MCF 10A (cell line): ENCODE measurements around the gene HNRNPH1. TPM values are rescaled to one million over a fixed set of nuclear protein-coding genes. Genes with fewer than 3 reads are reported as not detected.
"Not testable (repeated sequence)": the region's sequence is repeated elsewhere in the genome, so short reads cannot be mapped to it uniquely, and the experiment has no call there.

Experiments used
- BruUV-seq: library from RNA; stranded (reverse); fragments of 400-500 nt; replicated peaks from 2 replicates; lab custom pipeline; 2021; lab: Mats Ljungman, UMichigan
- CTCF ChIA-PET: fragments of 300-600 bp; sonication (Branson Sonifier 250); formaldehyde crosslinking; extraction: SDS; loops from one replicate; lab custom pipeline; 2021; ENCODE audit warnings: antibody characterized with exemption, inconsistent platforms; lab: Yijun Ruan, JAX
- POLR2A ChIA-PET: fragments of 300-600, 350-650 bp; sonication (Branson Sonifier 250); formaldehyde crosslinking; extraction: SDS; loops from one replicate; lab custom pipeline; 2020; ENCODE audit warnings: antibody characterized with exemption, inconsistent platforms; lab: Yijun Ruan, JAX
- DNase-seq: peaks from one replicate; pipeline ENCODE4 v3.0.0-alpha.2; 2018; ENCODE audit not compliant: unreplicated experiment
- H3K27ac Mint-ChIP-seq: one replicate; pipeline ENCODE4 v1.8.0; 2022; ENCODE audit warnings: mild to moderate bottlenecking, low read depth, mixed read lengths; ENCODE audit not compliant: unreplicated experiment
- H3K27me3 Mint-ChIP-seq: one replicate; pipeline ENCODE4 v1.8.0; 2022; ENCODE audit warnings: mixed read lengths; ENCODE audit not compliant: insufficient read depth, unreplicated experiment
- H3K36me3 Mint-ChIP-seq: one replicate; pipeline ENCODE4 v1.8.0; 2022; ENCODE audit warnings: mild to moderate bottlenecking, moderate library complexity, mixed read lengths; ENCODE audit not compliant: insufficient read depth, unreplicated experiment
- H3K4me1 Mint-ChIP-seq: one replicate; pipeline ENCODE4 v1.8.0; 2022; ENCODE audit warnings: mixed read lengths; ENCODE audit not compliant: insufficient read depth, unreplicated experiment
- H3K4me3 Mint-ChIP-seq: one replicate; pipeline ENCODE4 v1.8.0; 2022; ENCODE audit warnings: mild to moderate bottlenecking, moderate library complexity, mixed read lengths; ENCODE audit not compliant: unreplicated experiment
- H3K9me3 Mint-ChIP-seq: one replicate; pipeline ENCODE4 v1.8.0; 2022; ENCODE audit warnings: mixed read lengths; ENCODE audit not compliant: unreplicated experiment
- intact Hi-C: fragments of 100-400 bp; cut with micrococcal nuclease; formaldehyde crosslinking; loops from 2 replicates; pipeline ENCODE4 v1.14.1; 2022
- total RNA-seq: library from RNA; stranded (reverse); gene quantifications from 2 replicates; pipeline ENCODE4 v1.2.3, GENCODE V29; 2022
- TF ChIP-seq, protein P1 (sequence below): fragments of 200-600 bp; IDR thresholded peaks from one replicate; pipeline ENCODE4 v1.8.0; 2022; ENCODE audit warnings: antibody characterized with exemption, mild to moderate bottlenecking; ENCODE audit not compliant: unreplicated experiment

The HNRNPH1 gene
- total RNA-seq, 1 experiment from 2014 or later, result 907 TPM

DNA sequence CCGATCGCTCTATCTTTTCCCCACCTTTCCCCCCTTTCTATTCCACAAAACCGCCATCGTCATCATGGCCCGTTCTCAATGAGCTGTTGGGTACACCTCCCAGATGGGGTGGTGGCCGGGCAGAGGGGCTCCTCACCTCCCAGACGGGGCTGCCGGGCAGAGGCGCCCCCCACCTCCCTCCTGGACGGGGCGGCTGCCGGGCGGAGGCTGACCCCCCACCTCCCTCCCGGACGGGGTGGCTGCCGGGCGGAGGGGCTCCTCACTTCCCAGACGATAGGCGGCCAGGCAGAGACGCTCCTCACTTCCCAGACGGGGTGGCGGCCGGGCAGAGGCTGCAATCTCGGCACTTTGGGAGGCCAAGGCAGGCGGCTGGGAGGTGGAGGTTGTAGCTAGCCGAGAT, 26.8 kb upstream of the HNRNPH1 start:
- H3K9me3 Mint-ChIP-seq, H3K27me3 Mint-ChIP-seq, intact Hi-C loops, BruUV-seq, POLR2A ChIA-PET, CTCF ChIA-PET, H3K4me3 Mint-ChIP-seq, H3K36me3 Mint-ChIP-seq, H3K4me1 Mint-ChIP-seq, H3K27ac Mint-ChIP-seq, DNase-seq: not testable (repeated sequence)

- H3K4me3 Mint-ChIP-seq, intact Hi-C loops, BruUV-seq, POLR2A ChIA-PET, H3K27ac Mint-ChIP-seq, DNase-seq, H3K4me1 Mint-ChIP-seq, H3K36me3 Mint-ChIP-seq, H3K9me3 Mint-ChIP-seq: not testable (repeated sequence)
- CTCF ChIA-PET, result interaction anchor here (0.6 kb wide), 1 partner anchor 1405 kb away, joined by 3 read pairs; no protein-coding TSS in a partner anchor
- peaks cover 15% of the 10 kb centered on the region for H3K27me3 Mint-ChIP-seq
Observed at GRCh38 chr5:179649166-179649703, 25.8 kb upstream of the HNRNPH1 start.

- no peak overlapping the region for H3K4me3 Mint-ChIP-seq
- no peak overlapping the region for H3K27ac Mint-ChIP-seq
- no peaks in the 10 kb centered on the region for H3K4me1 Mint-ChIP-seq
- no peaks in the 10 kb centered on the region for H3K9me3 Mint-ChIP-seq
- DNase-seq, result no peak
- TF ChIP-seq, protein P1, sequence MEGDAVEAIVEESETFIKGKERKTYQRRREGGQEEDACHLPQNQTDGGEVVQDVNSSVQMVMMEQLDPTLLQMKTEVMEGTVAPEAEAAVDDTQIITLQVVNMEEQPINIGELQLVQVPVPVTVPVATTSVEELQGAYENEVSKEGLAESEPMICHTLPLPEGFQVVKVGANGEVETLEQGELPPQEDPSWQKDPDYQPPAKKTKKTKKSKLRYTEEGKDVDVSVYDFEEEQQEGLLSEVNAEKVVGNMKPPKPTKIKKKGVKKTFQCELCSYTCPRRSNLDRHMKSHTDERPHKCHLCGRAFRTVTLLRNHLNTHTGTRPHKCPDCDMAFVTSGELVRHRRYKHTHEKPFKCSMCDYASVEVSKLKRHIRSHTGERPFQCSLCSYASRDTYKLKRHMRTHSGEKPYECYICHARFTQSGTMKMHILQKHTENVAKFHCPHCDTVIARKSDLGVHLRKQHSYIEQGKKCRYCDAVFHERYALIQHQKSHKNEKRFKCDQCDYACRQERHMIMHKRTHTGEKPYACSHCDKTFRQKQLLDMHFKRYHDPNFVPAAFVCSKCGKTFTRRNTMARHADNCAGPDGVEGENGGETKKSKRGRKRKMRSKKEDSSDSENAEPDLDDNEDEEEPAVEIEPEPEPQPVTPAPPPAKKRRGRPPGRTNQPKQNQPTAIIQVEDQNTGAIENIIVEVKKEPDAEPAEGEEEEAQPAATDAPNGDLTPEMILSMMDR, result no peak
- POLR2A ChIA-PET, result interaction anchor here (0.6 kb wide), 1 partner anchor 116 kb away, joined by 3 read pairs; no protein-coding TSS in a partner anchor
- H3K27me3 Mint-ChIP-seq, result peaks cover 15% of the 10 kb centered on the region
- intact Hi-C loops, result no loop called here
- H3K36me3 Mint-ChIP-seq, result no peaks in the 10 kb centered on the region
- CTCF ChIA-PET, result interaction anchor here (0.6 kb wide), 1 partner anchor 1406 kb away, joined by 3 read pairs; no protein-coding TSS in a partner anchor
- BruUV-seq, result no TSS peak
Observed at GRCh38 chr5:179648410-179648809, 24.9 kb upstream of the HNRNPH1 start.

DNA sequence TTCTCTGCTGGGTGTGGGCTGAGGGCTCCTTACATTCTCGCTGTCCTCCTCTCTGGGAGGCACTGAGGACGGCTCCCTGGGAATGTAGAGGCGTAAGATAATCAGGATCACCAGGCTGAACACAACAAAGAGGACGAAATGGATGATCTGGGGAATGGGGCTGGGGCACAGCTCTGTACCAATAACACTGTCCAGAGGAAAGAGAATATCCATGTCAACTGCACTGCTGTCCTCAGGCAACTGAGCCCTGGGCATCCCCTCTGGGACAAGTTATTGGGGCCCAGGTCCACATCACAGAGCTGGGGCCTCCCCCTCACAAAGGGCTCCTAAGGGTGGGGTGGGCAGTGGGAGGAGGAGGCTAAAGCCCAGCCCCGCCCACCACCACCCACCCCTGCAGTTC, 21.3 kb upstream of the HNRNPH1 start:
- POLR2A ChIA-PET, H3K36me3 Mint-ChIP-seq, BruUV-seq, intact Hi-C loops, DNase-seq, H3K4me1 Mint-ChIP-seq, H3K9me3 Mint-ChIP-seq, H3K4me3 Mint-ChIP-seq, H3K27ac Mint-ChIP-seq: not testable (repeated sequence)
- CTCF ChIA-PET, result interaction anchor here (1.1 kb wide), 1 partner anchor 151 kb away, joined by 3 read pairs; no protein-coding TSS in a partner anchor
- H3K27me3 Mint-ChIP-seq, result peaks cover 26% of the 10 kb centered on the region

- H3K4me1 Mint-ChIP-seq, H3K9me3 Mint-ChIP-seq, H3K36me3 Mint-ChIP-seq, H3K27ac Mint-ChIP-seq, intact Hi-C loops, BruUV-seq, H3K4me3 Mint-ChIP-seq, CTCF ChIA-PET, DNase-seq, POLR2A ChIA-PET: not testable (repeated sequence)
- H3K27me3 Mint-ChIP-seq, result peaks cover 26% of the 10 kb centered on the region
Observed at GRCh38 chr5:179643141-179643920, 19.9 kb upstream of the HNRNPH1 start.

GRCh38 chr5:179642626-179643025, 19.2 kb upstream of the HNRNPH1 start:
- intact Hi-C loops, CTCF ChIA-PET, H3K4me3 Mint-ChIP-seq, H3K9me3 Mint-ChIP-seq, H3K27ac Mint-ChIP-seq, POLR2A ChIA-PET, BruUV-seq, H3K4me1 Mint-ChIP-seq, DNase-seq, H3K36me3 Mint-ChIP-seq: not testable (repeated sequence)
- peaks cover 26% of the 10 kb centered on the region for H3K27me3 Mint-ChIP-seq

GRCh38 chr5:179641745-179642144, 18.3 kb upstream of the HNRNPH1 start:
- BruUV-seq, H3K4me1 Mint-ChIP-seq, H3K27ac Mint-ChIP-seq, intact Hi-C loops, CTCF ChIA-PET, H3K36me3 Mint-ChIP-seq, H3K9me3 Mint-ChIP-seq, H3K4me3 Mint-ChIP-seq, POLR2A ChIA-PET, DNase-seq: not testable (repeated sequence)
- peaks cover 26% of the 10 kb centered on the region for H3K27me3 Mint-ChIP-seq

DNA sequence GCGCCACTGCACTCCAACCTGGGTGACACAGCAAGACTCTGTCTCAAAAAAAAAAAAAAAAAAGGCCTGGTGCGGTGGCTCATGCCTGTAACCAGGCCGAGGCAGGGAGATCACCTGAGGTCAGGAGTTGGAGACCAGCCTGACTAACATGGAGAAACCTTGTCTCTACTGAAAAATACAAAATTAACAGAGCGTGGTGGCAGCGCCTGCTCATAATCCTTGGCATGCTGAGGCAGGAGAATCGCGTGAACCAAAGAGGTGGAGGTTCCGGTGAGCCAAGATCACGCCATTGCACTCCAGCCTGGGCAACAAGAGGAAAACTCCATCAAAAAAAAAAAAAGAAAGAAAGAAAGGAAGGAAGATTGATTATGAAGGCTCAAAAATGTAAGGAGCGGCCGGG, 15.8 kb upstream of the HNRNPH1 start:
- DNase-seq, H3K9me3 Mint-ChIP-seq, H3K36me3 Mint-ChIP-seq, H3K4me3 Mint-ChIP-seq, H3K4me1 Mint-ChIP-seq, BruUV-seq, intact Hi-C loops: not testable (repeated sequence)
- POLR2A ChIA-PET, result interaction anchor here (1.1 to 1.5 kb wide), 2 partner anchors 64 to 93 kb away, joined by 3 to 4 read pairs; partner anchors contain the start of gene MAML1
- peak overlapping the region; percentile 28 for H3K27ac Mint-ChIP-seq
- peaks cover 11% of the 10 kb centered on the region for H3K27me3 Mint-ChIP-seq
- CTCF ChIA-PET, result interaction anchor here (0.7 to 1.0 kb wide), 4 partner anchors 39 to 111 kb away, joined by 3 to 5 read pairs (median 4); no protein-coding TSS in a partner anchor
